ENCODE measurements around the gene ARHGAP26. TPM values are rescaled to one million over a fixed set of nuclear protein-coding genes. Genes with fewer than 3 reads are reported as not detected.

ARHGAP26 gene
- total and polyA plus RNA-seq, 5 donors: 13.2 to 56.9 (median 47.0) TPM

DNA sequence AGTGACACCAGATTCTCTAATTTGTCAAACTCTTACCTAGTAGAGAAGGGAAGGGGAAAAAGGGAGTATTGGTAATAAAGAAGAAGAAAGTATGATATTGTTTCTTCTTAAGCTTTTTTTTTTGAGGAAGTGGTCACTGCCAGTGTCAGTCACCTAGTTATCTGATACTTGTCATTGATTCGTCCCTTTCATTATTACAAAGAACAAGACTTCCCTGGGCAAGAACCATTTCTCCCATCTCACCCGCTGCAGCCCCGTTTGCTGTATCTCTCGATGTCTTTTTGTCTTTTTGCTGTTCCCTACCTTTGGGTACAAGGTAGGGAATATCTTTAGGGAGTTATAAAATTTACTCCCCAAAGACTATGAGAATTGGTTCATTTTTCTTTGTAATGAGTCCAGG is 249.0 kb downstream of the ARHGAP26 start:
- no peak for DNase-seq
- H3K4me3 ChIP-seq (ENCODE audit: low read length): no peak overlapping the region
- no peak for ATAC-seq
- intact Hi-C loops (cut with DNase I): no loop called here
- no peaks in the 10 kb centered on the region for H3K9me3 ChIP-seq (ENCODE audit: control insufficient read depth, low read length)
- no peak overlapping the region for H3K27ac ChIP-seq (ENCODE audit: low read length)
- H3K27me3 ChIP-seq (ENCODE audit: control insufficient read depth, insufficient read depth): no peaks in the 10 kb centered on the region
- WGBS: 92% methylated on average over 4 of the region's 4 CpGs
- peaks cover 11% of the 10 kb centered on the region for H3K4me1 ChIP-seq (ENCODE audit: control insufficient read depth, insufficient read depth, low read length)

DNA sequence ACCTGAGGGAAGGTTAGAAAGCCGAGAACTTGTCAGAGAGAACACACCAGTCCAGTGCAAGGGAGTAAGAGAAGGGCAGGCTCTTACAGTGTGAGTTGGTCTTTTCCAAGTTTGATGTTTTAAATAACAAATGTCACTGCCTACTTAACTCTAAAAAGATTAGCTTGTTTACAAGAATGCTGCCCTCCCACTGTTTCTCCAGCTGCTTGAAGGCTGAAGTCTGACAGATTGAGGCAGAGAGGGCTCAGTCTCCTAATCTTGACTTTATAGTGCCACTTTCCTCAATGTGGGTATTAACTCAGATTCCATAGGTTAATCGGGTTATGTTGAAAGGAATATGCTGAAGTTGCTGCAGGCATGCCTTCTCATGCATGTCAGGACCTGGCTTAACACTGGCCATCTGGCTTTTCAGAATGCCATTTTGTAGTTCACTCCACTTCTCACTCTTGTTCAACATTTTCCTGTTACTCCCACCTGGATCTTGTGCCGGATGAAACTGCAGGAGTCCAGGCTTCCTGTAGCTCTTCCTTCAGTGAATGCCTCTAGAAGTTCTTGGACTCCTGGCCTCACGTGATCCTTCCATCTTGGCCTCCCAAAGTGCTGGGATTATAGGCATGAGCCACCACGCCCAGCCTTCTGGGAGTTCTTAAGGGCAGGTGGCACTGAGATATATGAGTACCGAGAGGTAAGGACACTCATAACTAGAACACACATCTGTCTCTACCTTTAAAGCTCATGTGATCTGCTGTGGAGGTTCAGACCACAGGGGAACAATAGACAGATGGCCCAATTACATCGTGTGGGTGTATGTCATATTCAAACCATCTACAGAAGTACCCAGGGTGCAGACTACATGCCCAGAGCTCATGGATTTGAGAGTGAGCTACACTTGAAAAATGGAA is 249.7 kb downstream of the ARHGAP26 start:
- Histone ChIP-seq H3K27ac (ENCODE audit: low read length) (no peak overlapping the region), H3K27me3 (ENCODE audit: control insufficient read depth, insufficient read depth) (no peaks in the 10 kb centered on the region), H3K4me3 (ENCODE audit: low read length) (no peak overlapping the region), H3K9me3 (ENCODE audit: control insufficient read depth, low read length) (no peaks in the 10 kb centered on the region), H3K4me1 (ENCODE audit: control insufficient read depth, insufficient read depth, low read length) (peaks cover 12% of the 10 kb centered on the region)
- DNase-seq (no peak), ATAC-seq (no peak)
- 85% methylated on average over 7 of the region's 7 CpGs for WGBS
- intact Hi-C loops (cut with DNase I): no loop called here

GRCh38 chr5:143021595-143021994 is 251.4 kb downstream of the ARHGAP26 start:
- no peak overlapping the region for H3K27ac ChIP-seq (ENCODE audit: low read length)

GRCh38 chr5:143023411-143024096 is 253.4 kb downstream of the ARHGAP26 start:
- Histone ChIP-seq H3K27ac (ENCODE audit: low read length) (peak overlapping the region; percentile 90), H3K9me3 (ENCODE audit: control insufficient read depth, low read length) (no peaks in the 10 kb centered on the region), H3K27me3 (ENCODE audit: control insufficient read depth, insufficient read depth) (no peaks in the 10 kb centered on the region), H3K4me3 (ENCODE audit: low read length) (no peak overlapping the region), H3K4me1 (ENCODE audit: control insufficient read depth, insufficient read depth, low read length) (peaks cover 15% of the 10 kb centered on the region)
- 31% methylated on average over 10 of the region's 10 CpGs for WGBS
- DNase-seq (peak; percentile 50 to 85 (median 83)), ATAC-seq (peak; percentile 90 to 94)
- intact Hi-C loops (cut with DNase I): no loop called here

More at GRCh38 chr5:143021595-143021994, 251.4 kb downstream of the ARHGAP26 start:
- intact Hi-C loops (cut with DNase I): no loop called here
- H3K4me3 ChIP-seq (ENCODE audit: low read length): no peak overlapping the region
- ATAC-seq (no peak), DNase-seq (no peak)
- H3K4me1 ChIP-seq (ENCODE audit: control insufficient read depth, insufficient read depth, low read length): peaks cover 15% of the 10 kb centered on the region
- no peaks in the 10 kb centered on the region for H3K9me3 ChIP-seq (ENCODE audit: control insufficient read depth, low read length)
- WGBS: 96% methylated on average over 2 of the region's 2 CpGs
- H3K27me3 ChIP-seq (ENCODE audit: control insufficient read depth, insufficient read depth): no peaks in the 10 kb centered on the region

- H3K4me3 ChIP-seq (ENCODE audit: low read length): no peak overlapping the region
- H3K27me3 ChIP-seq (ENCODE audit: control insufficient read depth, insufficient read depth): no peaks in the 10 kb centered on the region
- DNase-seq (no peak), ATAC-seq (peak in 1 of 2 donors; percentile 22)
- 80% methylated on average over 5 of the region's 5 CpGs for WGBS
- peaks cover 15% of the 10 kb centered on the region for H3K4me1 ChIP-seq (ENCODE audit: control insufficient read depth, insufficient read depth, low read length)
- intact Hi-C loops (cut with DNase I): no loop called here
- peak overlapping the region; percentile 90 for H3K27ac ChIP-seq (ENCODE audit: low read length)
- no peaks in the 10 kb centered on the region for H3K9me3 ChIP-seq (ENCODE audit: control insufficient read depth, low read length)
These were observed 254.2 kb downstream of the ARHGAP26 start for GRCh38 chr5:143024228-143024920.

- Histone ChIP-seq H3K4me3 (ENCODE audit: low read length) (no peak overlapping the region), H3K4me1 (ENCODE audit: control insufficient read depth, insufficient read depth, low read length) (peaks cover 15% of the 10 kb centered on the region), H3K9me3 (ENCODE audit: control insufficient read depth, low read length) (no peaks in the 10 kb centered on the region), H3K27me3 (ENCODE audit: control insufficient read depth, insufficient read depth) (no peaks in the 10 kb centered on the region), H3K27ac (ENCODE audit: low read length) (peak overlapping the region; percentile 73)
- intact Hi-C loops (cut with DNase I): no loop called here
- 61% methylated on average over 4 of the region's 4 CpGs for WGBS
- DNase-seq: no peak
- no peak for ATAC-seq
These were observed 255.2 kb downstream of the ARHGAP26 start for GRCh38 chr5:143025376-143025775.

DNA sequence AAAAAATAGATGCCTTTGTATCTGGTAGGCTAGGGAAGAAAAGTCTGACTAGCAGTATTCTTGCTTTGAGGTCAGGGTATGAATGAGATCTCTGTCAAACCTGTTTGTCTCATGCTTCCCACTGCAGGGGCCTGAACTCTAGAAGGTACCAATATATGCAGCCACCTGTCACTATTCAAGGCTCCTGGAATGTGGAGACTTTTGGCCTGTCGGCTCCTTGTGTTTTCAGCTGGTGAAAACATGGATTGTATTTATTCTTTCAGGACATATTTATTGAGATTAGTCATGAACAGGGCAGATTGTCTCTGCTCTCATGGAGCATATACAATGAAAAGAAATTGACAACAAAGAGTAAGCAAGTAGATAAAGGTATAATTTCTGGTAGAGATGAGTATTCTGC is 255.8 kb downstream of the ARHGAP26 start:
- H3K4me1 ChIP-seq (ENCODE audit: control insufficient read depth, insufficient read depth, low read length): peaks cover 15% of the 10 kb centered on the region
- no peaks in the 10 kb centered on the region for H3K27me3 ChIP-seq (ENCODE audit: control insufficient read depth, insufficient read depth)
- no peak for DNase-seq
- no peak for ATAC-seq
- 79% methylated on average over 1 of the region's 1 CpG for WGBS
- no peak overlapping the region for H3K4me3 ChIP-seq (ENCODE audit: low read length)
- no peaks in the 10 kb centered on the region for H3K9me3 ChIP-seq (ENCODE audit: control insufficient read depth, low read length)
- H3K27ac ChIP-seq (ENCODE audit: low read length): no peak overlapping the region
- intact Hi-C loops (cut with DNase I): no loop called here

DNA sequence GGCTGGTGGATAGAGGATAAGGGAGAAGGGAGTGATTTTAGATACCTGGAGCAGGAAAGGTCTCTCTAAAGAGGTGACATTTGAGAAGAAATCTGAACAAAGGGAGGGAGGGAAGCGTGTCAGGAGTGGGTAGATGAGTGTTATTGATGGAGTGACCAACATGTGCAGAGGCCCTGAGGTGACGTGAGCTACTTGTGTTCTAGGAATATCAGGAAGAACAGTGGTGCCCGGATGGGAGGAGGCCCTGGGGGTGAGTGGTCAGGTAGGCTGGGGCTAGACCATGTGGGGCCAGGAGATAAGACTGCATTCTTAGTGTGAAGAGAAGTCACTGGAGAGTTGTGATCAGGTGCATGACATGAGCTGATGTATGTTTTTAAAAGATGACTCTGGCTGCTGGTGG is 256.2 kb downstream of the ARHGAP26 start:
- ATAC-seq: no peak
- no peaks in the 10 kb centered on the region for H3K27me3 ChIP-seq (ENCODE audit: control insufficient read depth, insufficient read depth)
- H3K4me1 ChIP-seq (ENCODE audit: control insufficient read depth, insufficient read depth, low read length): peaks cover 15% of the 10 kb centered on the region
- intact Hi-C loops (cut with DNase I): no loop called here
- WGBS: 75% methylated on average over 3 of the region's 3 CpGs
- no peak overlapping the region for H3K4me3 ChIP-seq (ENCODE audit: low read length)
- H3K9me3 ChIP-seq (ENCODE audit: control insufficient read depth, low read length): no peaks in the 10 kb centered on the region
- no peak overlapping the region for H3K27ac ChIP-seq (ENCODE audit: low read length)
- DNase-seq: no peak

GRCh38 chr5:143029293-143029692 is 259.1 kb downstream of the ARHGAP26 start:
- 94% methylated on average over 4 of the region's 4 CpGs for WGBS
- H3K4me1 ChIP-seq (ENCODE audit: control insufficient read depth, insufficient read depth, low read length): peaks cover 2% of the 10 kb centered on the region

GRCh38 chr5:143030349-143030748 is 260.2 kb downstream of the ARHGAP26 start:
- ATAC-seq (no peak), DNase-seq (no peak)
- 62% methylated on average over 2 of the region's 2 CpGs for WGBS
- H3K4me1 ChIP-seq (ENCODE audit: control insufficient read depth, insufficient read depth, low read length): peaks cover 2% of the 10 kb centered on the region
- intact Hi-C loops (cut with DNase I): no loop called here
- no peaks in the 10 kb centered on the region for H3K27me3 ChIP-seq (ENCODE audit: control insufficient read depth, insufficient read depth)
- no peak overlapping the region for H3K27ac ChIP-seq (ENCODE audit: low read length)
- no peak overlapping the region for H3K4me3 ChIP-seq (ENCODE audit: low read length)
- no peaks in the 10 kb centered on the region for H3K9me3 ChIP-seq (ENCODE audit: control insufficient read depth, low read length)

More at GRCh38 chr5:143029293-143029692, 259.1 kb downstream of the ARHGAP26 start:
- H3K9me3 ChIP-seq (ENCODE audit: control insufficient read depth, low read length): no peaks in the 10 kb centered on the region
- no peak overlapping the region for H3K4me3 ChIP-seq (ENCODE audit: low read length)
- no peak for DNase-seq
- intact Hi-C loops (cut with DNase I): no loop called here
- H3K27ac ChIP-seq (ENCODE audit: low read length): no peak overlapping the region
- no peaks in the 10 kb centered on the region for H3K27me3 ChIP-seq (ENCODE audit: control insufficient read depth, insufficient read depth)
- ATAC-seq: no peak
